GM12874 (cell line): ENCODE data around the gene ARHGEF33.

Experiments
- TF ChIP-seq, protein P1 (sequence below): IDR thresholded peaks from 2 replicates; pipeline ENCODE4 v1.5.1; 2011; ENCODE audit warnings: low read depth, mild to moderate bottlenecking, control low read depth, low read length, moderate library complexity; ENCODE audit not compliant: insufficient read depth

Gene ARHGEF33

GRCh38 chr2:38947241-38948239 lies 57.9 kb downstream of the ARHGEF33 start:
- TF ChIP-seq, protein P1, sequence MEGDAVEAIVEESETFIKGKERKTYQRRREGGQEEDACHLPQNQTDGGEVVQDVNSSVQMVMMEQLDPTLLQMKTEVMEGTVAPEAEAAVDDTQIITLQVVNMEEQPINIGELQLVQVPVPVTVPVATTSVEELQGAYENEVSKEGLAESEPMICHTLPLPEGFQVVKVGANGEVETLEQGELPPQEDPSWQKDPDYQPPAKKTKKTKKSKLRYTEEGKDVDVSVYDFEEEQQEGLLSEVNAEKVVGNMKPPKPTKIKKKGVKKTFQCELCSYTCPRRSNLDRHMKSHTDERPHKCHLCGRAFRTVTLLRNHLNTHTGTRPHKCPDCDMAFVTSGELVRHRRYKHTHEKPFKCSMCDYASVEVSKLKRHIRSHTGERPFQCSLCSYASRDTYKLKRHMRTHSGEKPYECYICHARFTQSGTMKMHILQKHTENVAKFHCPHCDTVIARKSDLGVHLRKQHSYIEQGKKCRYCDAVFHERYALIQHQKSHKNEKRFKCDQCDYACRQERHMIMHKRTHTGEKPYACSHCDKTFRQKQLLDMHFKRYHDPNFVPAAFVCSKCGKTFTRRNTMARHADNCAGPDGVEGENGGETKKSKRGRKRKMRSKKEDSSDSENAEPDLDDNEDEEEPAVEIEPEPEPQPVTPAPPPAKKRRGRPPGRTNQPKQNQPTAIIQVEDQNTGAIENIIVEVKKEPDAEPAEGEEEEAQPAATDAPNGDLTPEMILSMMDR: peak; percentile 69

DNA sequence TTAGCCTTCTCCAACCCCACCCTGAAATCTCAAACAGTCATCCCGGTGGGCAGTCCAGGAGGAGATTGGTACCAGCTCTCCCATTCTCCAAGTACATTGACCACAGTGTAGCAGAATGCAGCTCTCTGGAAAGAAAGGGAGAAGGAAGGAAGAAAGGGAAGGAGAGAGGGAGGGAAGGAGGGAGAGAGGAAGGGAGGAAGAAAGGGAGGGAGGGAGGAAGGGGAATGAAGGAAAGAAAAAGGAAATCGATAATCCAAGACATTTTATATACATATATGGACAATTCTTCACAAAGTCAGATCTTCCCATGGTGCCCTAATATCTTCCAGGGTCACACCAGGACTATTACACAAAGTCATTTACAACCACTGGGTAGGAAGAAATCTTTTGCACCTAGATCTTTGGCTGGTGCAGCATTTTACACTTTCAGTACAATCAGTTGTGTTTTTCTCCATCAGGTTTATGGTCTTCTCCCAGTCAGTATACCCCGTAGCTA lies 58.8 kb downstream of the ARHGEF33 start:
- TF ChIP-seq, protein P1: no peak

- TF ChIP-seq, protein P1: no peak
These were observed 59.3 kb downstream of the ARHGEF33 start for GRCh38 chr2:38948995-38949394.

DNA sequence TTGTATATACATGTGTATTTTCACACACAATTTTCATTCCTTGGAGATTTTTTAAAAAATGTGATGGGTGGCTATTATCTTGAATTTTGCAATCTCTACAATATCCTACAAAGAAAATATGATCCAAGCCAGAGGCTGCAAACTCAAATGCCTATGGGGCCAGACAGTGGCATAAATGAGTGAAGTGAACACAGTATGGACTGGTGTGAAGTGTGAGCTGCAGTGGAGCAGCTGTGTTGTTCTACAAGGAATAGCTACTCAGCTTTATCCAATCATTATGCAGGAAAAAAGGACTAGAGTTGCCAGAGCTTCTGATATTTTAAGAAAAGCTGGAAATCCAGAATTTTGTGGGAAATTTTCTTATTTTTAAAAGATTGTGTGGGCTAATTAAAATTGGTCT lies 62.1 kb downstream of the ARHGEF33 start:
- TF ChIP-seq, protein P1: no peak

GRCh38 chr2:38957972-38958371 lies 68.3 kb downstream of the ARHGEF33 start:
- TF ChIP-seq, protein P1: no peak

- TF ChIP-seq, protein P1: no peak
These were observed 69.8 kb downstream of the ARHGEF33 start for GRCh38 chr2:38959466-38959865.

GRCh38 chr2:38959938-38960608 lies 70.4 kb downstream of the ARHGEF33 start:
- TF ChIP-seq, protein P1: no peak
